GM12873 (cell line): Measurements from ENCODE around the gene RPAIN.

Source experiments
- CTCF ChIP-seq: IDR thresholded peaks from 2 replicates; pipeline ENCODE4 v1.5.1; 2012; ENCODE audit warnings: low read depth, mild to moderate bottlenecking, moderate library complexity, low read length, control low read depth; ENCODE audit not compliant: insufficient read depth; ENCODE audit errors: missing control alignments

RPAIN gene

GRCh38 chr17:5419959-5420653 lies at the start of gene RPAIN:
Gene RPAIN, plus strand, starts transcription at chr17:5420182. Its CDS starts 29 bp downstream, at chr17:5420211.
- TF ChIP-seq CTCF: no peak

GRCh38 chr17:5370411-5370810 lies 49.6 kb upstream of the RPAIN start:
- no peak for TF ChIP-seq CTCF

GRCh38 chr17:5373112-5373511 lies 46.9 kb upstream of the RPAIN start:
- no peak for TF ChIP-seq CTCF

GRCh38 chr17:5378566-5379207 lies 41.3 kb upstream of the RPAIN start:
- TF ChIP-seq CTCF: no peak

GRCh38 chr17:5379351-5380107 lies 40.5 kb upstream of the RPAIN start:
- no peak for TF ChIP-seq CTCF

GRCh38 chr17:5380491-5381135 lies 39.4 kb upstream of the RPAIN start:
- TF ChIP-seq CTCF: no peak

GRCh38 chr17:5381542-5381941 lies 38.4 kb upstream of the RPAIN start:
- TF ChIP-seq CTCF: no peak
